Smooth muscle cell (in vitro differentiated cells): ENCODE results near the gene PREB. TPM values are rescaled to one million over a fixed set of nuclear protein-coding genes. Genes with fewer than 3 reads are reported as not detected.

Source experiments
- DNase-seq: peaks from one replicate; lab custom pipeline; 2025; ENCODE audit not compliant: unreplicated experiment; lab: John Stamatoyannopoulos, UW
- H2AFZ ChIP-seq: fragments of 200-600 bp; sonication (generic); 2 replicates; pipeline ENCODE4 v1.6.0; 2016; ENCODE audit warnings: antibody characterized with exemption, low read depth, mild to moderate bottlenecking
- H3F3A ChIP-seq: fragments of 200-600 bp; sonication (generic); 2 replicates; pipeline ENCODE4 v1.6.0; 2017; ENCODE audit warnings: antibody characterized with exemption, low read depth
- H3K27ac ChIP-seq: fragments of 200-600 bp; sonication (generic); 2 replicates; pipeline ENCODE4 v1.5.1; 2016; ENCODE audit warnings: low read depth, mild to moderate bottlenecking
- H3K27me3 ChIP-seq: fragments of 200-600 bp; sonication (generic); 2 replicates; pipeline ENCODE4 v1.6.1; 2016; ENCODE audit warnings: low read depth, mild to moderate bottlenecking
- H3K36me3 ChIP-seq: fragments of 200-600 bp; sonication (generic); 2 replicates; pipeline ENCODE4 v1.5.1; 2016; ENCODE audit warnings: low read depth
- H3K4me1 ChIP-seq: fragments of 200-600 bp; sonication (generic); 2 replicates; pipeline ENCODE4 v1.5.1; 2016; ENCODE audit warnings: low read depth
- H3K4me2 ChIP-seq: fragments of 200-600 bp; sonication (generic); 2 replicates; pipeline ENCODE4 v1.6.0; 2016; ENCODE audit warnings: mild to moderate bottlenecking
- H3K4me3 ChIP-seq: fragments of 200-600 bp; sonication (generic); 2 replicates; pipeline ENCODE4 v1.5.1; 2016; ENCODE audit warnings: mild to moderate bottlenecking
- H3K79me2 ChIP-seq: fragments of 200-600 bp; sonication (generic); 2 replicates; pipeline ENCODE4 v1.6.0; 2016; ENCODE audit warnings: low read depth, mild to moderate bottlenecking
- H3K9ac ChIP-seq: fragments of 200-600 bp; sonication (generic); 2 replicates; pipeline ENCODE4 v1.6.0; 2016; ENCODE audit warnings: low read depth
- H3K9me3 ChIP-seq: fragments of 200-600 bp; sonication (generic); replicated peaks from 2 replicates; pipeline ENCODE4 v1.5.1; 2016; ENCODE audit warnings: low read depth
- H4K20me1 ChIP-seq: fragments of 200-600 bp; sonication (generic); 2 replicates; pipeline ENCODE4 v1.6.0; 2016; ENCODE audit warnings: low read depth
- WGBS: methylation state at CpG from one replicate; pipeline ENCODE4 v1.1.7; 2016; ENCODE audit warnings: low lambda C conversion rate; 5-methylcytosine and 5-hydroxymethylcytosine counted together
- polyA plus RNA-seq: library from polyadenylated mRNA; unstranded; fragments of >200 nt; fragmentation: Nextera tagmentation; extraction: Ambion mirVana; gene quantifications from 2 replicates; pipeline ENCODE4 v1.2.1, GENCODE V29; 2016
- total RNA-seq: library from RNA; depleted of rRNA; stranded (reverse); fragments of >200 nt; gene quantifications from 2 replicates; pipeline ENCODE4 v1.2.3, GENCODE V29; 2014
- TF ChIP-seq, protein P1 (sequence below): fragments of 200-600 bp; sonication (generic); IDR thresholded peaks from 2 replicates; pipeline ENCODE4 v1.5.1; 2017; ENCODE audit warnings: borderline replicate concordance, mild to moderate bottlenecking, antibody characterized with exemption; ENCODE audit not compliant: insufficient read depth, poor library complexity, severe bottlenecking

Gene PREB
- total and polyA plus RNA-seq, 2 experiments from 2014 or later = 53.2 to 62.6 TPM

GRCh38 chr2:27128668-27129571 lies 5.5 kb downstream of the PREB start:
- TF ChIP-seq, protein P1, sequence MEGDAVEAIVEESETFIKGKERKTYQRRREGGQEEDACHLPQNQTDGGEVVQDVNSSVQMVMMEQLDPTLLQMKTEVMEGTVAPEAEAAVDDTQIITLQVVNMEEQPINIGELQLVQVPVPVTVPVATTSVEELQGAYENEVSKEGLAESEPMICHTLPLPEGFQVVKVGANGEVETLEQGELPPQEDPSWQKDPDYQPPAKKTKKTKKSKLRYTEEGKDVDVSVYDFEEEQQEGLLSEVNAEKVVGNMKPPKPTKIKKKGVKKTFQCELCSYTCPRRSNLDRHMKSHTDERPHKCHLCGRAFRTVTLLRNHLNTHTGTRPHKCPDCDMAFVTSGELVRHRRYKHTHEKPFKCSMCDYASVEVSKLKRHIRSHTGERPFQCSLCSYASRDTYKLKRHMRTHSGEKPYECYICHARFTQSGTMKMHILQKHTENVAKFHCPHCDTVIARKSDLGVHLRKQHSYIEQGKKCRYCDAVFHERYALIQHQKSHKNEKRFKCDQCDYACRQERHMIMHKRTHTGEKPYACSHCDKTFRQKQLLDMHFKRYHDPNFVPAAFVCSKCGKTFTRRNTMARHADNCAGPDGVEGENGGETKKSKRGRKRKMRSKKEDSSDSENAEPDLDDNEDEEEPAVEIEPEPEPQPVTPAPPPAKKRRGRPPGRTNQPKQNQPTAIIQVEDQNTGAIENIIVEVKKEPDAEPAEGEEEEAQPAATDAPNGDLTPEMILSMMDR = no peak
- Histone ChIP-seq H3K4me3 (no peak overlapping the region), H3K9me3 (no peaks in the 10 kb centered on the region), H3K27me3 (no peaks in the 10 kb centered on the region), H2AFZ (no peak overlapping the region), H3K79me2 (peaks cover 15% of the 10 kb centered on the region), H3K4me2 (no peak overlapping the region), H3F3A (peaks cover 4% of the 10 kb centered on the region), H3K4me1 (peaks cover 6% of the 10 kb centered on the region), H3K9ac (no peak overlapping the region), H3K27ac (no peak overlapping the region), H3K36me3 (no peaks in the 10 kb centered on the region), H4K20me1 (peaks cover 18% of the 10 kb centered on the region)
- no peak for DNase-seq
- 88% methylated on average over 11 of the region's 11 CpGs for WGBS

DNA sequence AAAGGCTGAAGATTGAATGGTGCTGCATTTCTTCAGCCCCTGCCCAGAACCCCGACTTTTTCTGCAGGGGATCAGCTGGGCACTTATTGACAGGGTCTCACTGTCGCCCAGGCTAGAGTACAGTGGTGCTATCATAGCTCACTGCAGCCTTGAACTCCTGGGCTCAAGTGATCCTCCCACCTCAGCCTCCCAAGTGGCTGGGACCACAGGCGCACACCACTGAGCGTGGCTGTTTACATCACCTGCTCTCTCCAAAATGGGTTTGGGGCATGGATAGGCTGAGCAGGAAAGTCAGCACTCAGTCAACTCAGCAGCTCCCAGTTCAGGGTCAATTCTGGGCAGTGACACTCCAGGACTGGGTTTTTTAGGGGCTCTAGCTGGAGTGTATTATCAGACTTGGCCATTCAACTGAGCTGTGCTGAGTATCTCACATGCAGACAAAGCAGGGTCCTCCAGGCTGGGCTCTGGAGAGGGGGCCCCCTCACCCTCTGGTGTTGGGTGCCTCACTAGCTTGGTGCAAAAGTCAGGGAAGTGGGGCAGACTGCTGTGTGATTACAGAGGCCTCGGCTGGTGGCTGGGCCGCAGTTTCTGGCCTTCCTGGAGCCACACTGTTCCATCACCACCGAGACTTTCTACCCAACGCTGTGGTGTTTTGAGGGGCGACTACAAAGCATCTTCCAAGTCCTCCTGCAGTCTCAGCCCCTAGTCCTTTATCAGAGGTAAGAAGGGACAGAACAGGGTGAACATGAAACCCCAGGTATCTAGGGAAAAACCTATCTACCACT lies 6.4 kb downstream of the PREB start:
- H3K79me2 ChIP-seq = peaks cover 7% of the 10 kb centered on the region
- no peak overlapping the region for H3K9ac ChIP-seq
- peaks cover under 1% of the 10 kb centered on the region for H3K4me1 ChIP-seq
- H3F3A ChIP-seq = peaks cover 4% of the 10 kb centered on the region
- H4K20me1 ChIP-seq = peaks cover 11% of the 10 kb centered on the region
- no peaks in the 10 kb centered on the region for H3K36me3 ChIP-seq
- no peak overlapping the region for H3K27ac ChIP-seq
- H3K4me3 ChIP-seq = no peak overlapping the region
- no peak for DNase-seq
- 93% methylated on average over 9 of the region's 9 CpGs for WGBS
- no peak overlapping the region for H3K4me2 ChIP-seq
- TF ChIP-seq, protein P1 = no peak
- H3K9me3 ChIP-seq = no peaks in the 10 kb centered on the region
- H3K27me3 ChIP-seq = peaks cover 3% of the 10 kb centered on the region
- H2AFZ ChIP-seq = no peak overlapping the region

- no peaks in the 10 kb centered on the region for H3K4me1 ChIP-seq
- no peak for DNase-seq
- no peak overlapping the region for H3K4me2 ChIP-seq
- H3K9ac ChIP-seq = no peak overlapping the region
- TF ChIP-seq, protein P1 = no peak
- peaks cover 21% of the 10 kb centered on the region for H3K27me3 ChIP-seq
- 72% methylated on average over 5 of the region's 5 CpGs for WGBS
- H3K79me2 ChIP-seq = no peaks in the 10 kb centered on the region
- H3K4me3 ChIP-seq = no peak overlapping the region
- no peaks in the 10 kb centered on the region for H3K36me3 ChIP-seq
- no peak overlapping the region for H2AFZ ChIP-seq
- no peak overlapping the region for H3K27ac ChIP-seq
- H4K20me1 ChIP-seq = no peaks in the 10 kb centered on the region
- no peaks in the 10 kb centered on the region for H3K9me3 ChIP-seq
- no peaks in the 10 kb centered on the region for H3F3A ChIP-seq
Observed at GRCh38 chr2:27126252-27126710, 8.2 kb downstream of the PREB start.
